HEK293T (cell line): Measurements from ENCODE around the gene FAXDC2.

Experiments
- BHLHE40 ChIP-seq: fragments of 450-650 bp; IDR thresholded peaks from 2 replicates; pipeline ENCODE4 v1.6.1; 2016; ENCODE audit warnings: mild to moderate bottlenecking, moderate library complexity, borderline replicate concordance
- ELF4 ChIP-seq: fragments of 450-650 bp; IDR thresholded peaks from 2 replicates; pipeline ENCODE4 v1.6.1; 2017; ENCODE audit warnings: antibody characterized with exemption
- PKNOX1 ChIP-seq: fragments of 450-650 bp; IDR thresholded peaks from 2 replicates; pipeline ENCODE4 v1.6.1; 2016
- SP1 ChIP-seq: fragments of 450-650 bp; IDR thresholded peaks from 2 replicates; pipeline ENCODE4 v1.6.1; 2017
- ZNF384 ChIP-seq: fragments of 450-650 bp; IDR thresholded peaks from 2 replicates; pipeline ENCODE4 v1.6.1; 2016

GRCh38 chr5:154824070-154824469 is 26.3 kb downstream of the FAXDC2 start:
- no peak for TF ChIP-seq SP1
- TF ChIP-seq PKNOX1: no peak
- TF ChIP-seq BHLHE40: no peak
- no peak for TF ChIP-seq ZNF384
- TF ChIP-seq ELF4: no peak
